Measurements from ENCODE around the gene FAM234B.

GRCh38 chr12:13032164-13032563 is 12.0 kb upstream of the FAM234B start:
- no peak for TF ChIP-seq CTCF (IDR thresholded peaks at IDR 0.05)
- no peak for TF ChIP-seq POLR2AphosphoS5 (IDR thresholded peaks at IDR 0.05)

Measured in upper lobe of left lung (tissue), 4 donors.